IPS-18c (cell line): Measurements from ENCODE around the gene LRFN3.
"Not testable (repeated sequence)": the region's sequence is repeated elsewhere in the genome, so short reads cannot be mapped to it uniquely, and the experiment has no call there.

Source experiments
- H3K4me3 ChIP-seq: 2 replicates; pipeline ENCODE4 v1.7.0; 2013; ENCODE audit warnings: low read depth, mild to moderate bottlenecking, low read length, moderate library complexity; ENCODE audit not compliant: insufficient read depth
- H3K9me3 ChIP-seq: one replicate; pipeline ENCODE4 v1.6.1; 2013; ENCODE audit warnings: mild to moderate bottlenecking, low read length, moderate library complexity; ENCODE audit not compliant: control insufficient read depth, insufficient read depth

LRFN3 gene

DNA sequence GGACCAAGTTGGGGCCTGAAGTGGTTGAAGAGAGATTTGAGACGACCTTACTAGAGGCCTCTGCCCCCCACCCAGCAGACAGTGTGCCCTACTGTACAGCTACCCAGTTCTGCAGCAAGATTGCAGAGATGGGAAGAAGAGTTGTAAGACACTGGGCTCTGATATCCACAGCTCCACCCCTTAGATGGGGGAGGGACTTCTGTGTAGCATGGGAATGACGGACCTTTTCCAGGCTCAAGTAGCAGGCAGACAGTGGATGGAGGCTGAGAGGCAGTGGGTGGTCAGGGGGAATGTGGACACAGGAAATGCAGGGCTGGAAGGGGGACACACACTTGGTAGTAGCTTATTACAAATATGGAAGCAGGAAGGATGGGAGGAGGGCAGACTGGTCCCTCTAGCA lies 13.0 kb downstream of the LRFN3 start:
- no peaks in the 10 kb centered on the region for H3K9me3 ChIP-seq
- H3K4me3 ChIP-seq, result no peak overlapping the region

DNA sequence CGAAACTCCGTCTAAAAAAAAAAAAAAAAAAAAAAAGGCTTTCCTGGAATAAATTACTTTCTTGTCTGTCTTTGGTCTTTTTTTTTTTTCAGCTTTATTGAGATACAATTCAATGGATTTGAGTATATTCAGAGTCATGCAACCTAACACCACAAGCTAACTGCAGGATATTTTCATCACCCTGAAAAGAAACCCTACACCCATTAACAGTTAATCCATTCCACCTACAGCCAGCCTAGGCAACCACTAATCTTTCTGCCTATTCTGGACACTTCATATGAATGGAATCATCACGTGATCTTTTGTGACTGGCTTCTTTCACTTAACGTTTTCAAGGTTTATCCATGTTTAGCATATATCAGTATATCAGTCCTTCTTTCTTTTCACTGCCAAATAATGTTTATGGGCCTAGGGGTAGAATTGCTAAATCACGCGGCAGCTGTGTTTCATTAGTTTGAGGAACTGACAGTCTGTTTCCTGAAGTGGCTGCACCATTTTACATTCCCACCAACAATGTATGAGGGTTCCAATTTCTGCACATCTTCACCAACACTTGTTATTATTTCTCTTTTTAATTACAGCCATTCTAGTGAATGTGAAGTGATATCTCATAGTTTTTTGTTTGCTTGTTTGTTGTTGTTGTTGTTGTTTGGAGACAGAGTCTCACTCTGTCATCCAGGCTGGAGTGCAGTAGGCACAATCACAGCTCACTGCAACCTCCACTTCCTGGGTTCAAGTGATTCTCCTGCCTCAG lies 19.9 kb downstream of the LRFN3 start:
- H3K4me3 ChIP-seq, result no peak overlapping the region
- H3K9me3 ChIP-seq, result no peaks in the 10 kb centered on the region

DNA sequence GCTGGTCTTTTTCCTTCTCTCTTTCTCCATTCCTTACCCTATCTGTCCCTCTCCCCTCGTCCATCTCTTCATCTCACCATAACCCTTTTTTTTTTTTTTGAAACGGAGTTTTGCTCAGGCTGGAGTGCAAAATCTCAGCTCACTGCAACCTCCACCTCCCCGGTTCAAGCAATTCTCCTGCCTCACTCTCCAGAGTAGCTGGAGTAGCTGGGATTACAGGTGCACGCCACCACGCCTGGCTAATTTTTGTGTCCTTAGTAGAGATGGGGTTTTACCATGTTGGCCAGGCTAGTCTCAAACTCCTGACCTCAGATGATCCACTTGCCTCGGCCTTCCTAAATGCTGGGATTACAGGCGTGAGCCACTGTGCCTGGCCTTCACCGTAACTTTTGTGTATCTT lies 21.2 kb downstream of the LRFN3 start:
- not testable (repeated sequence) for H3K4me3 ChIP-seq, H3K9me3 ChIP-seq

DNA sequence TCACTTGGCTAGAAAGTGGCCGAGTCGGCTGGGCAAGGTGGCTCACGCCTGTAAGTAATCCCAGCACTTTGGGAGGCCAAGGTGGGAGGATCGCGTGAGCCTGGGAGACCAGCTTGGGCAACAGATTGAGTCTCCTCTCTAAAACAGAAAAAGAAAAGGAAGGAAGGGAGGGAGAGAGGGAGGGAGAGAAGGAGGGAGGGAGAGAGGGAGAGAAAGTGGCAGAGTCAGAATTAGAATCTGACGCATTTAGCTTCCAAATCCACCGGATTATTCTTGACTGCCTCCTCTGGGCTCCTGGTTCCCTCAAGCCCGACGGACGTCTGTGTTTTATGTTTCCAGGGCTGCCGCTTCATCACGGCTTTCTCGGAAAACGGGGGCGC lies 22.5 kb downstream of the LRFN3 start:
- H3K9me3 ChIP-seq, result no peaks in the 10 kb centered on the region
- H3K4me3 ChIP-seq, result peak overlapping the region; percentile 40; the same call in 1 of the 2 replicates

DNA sequence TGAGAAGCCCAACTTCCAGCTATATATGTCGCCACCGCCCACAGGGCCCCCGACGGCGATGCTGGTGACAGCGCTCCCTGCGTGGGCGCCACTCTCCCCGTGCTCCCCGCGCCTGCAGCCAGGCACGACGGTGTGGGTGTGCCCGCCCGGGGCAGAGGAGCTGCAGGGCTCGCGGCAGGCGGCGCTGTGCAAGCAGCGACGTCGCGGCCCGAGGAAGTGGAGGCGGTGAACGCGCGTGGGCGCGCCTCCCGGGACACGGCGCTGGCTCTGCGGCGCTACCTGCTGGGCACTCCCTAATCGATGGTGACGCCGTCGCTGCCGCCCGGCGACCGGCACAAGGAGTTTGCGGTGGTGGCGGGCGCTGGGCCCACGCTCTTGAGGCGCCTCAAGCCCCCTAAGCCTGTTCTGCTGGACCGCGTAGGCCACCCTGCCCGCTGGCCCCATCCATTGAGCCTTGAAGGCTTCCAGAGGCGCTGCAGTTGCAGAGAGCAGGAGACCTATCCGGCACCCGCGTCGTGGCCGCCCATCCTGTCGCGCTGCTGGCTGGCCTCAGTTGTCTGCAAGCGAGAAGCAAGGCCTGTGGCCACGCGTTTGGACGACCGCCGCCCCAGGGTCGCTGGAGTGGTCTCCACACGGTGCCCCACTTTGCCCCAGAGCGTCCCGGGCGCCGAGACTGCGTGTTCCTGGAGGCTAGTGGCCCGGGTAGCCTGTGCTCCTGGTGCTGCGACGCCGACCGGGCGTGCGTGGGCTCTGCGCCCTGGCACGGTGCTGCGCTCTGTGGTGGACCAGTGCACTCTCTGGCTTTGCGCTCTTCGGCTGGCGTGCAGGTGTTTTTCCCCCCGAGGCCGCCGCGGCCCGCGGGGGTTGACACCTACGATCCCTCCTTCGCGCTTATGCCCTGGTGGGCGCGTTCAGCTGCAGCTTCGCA lies 23.1 kb downstream of the LRFN3 start:
- Histone ChIP-seq H3K4me3 (peak overlapping the region; percentile 40), H3K9me3 (no peaks in the 10 kb centered on the region)

DNA sequence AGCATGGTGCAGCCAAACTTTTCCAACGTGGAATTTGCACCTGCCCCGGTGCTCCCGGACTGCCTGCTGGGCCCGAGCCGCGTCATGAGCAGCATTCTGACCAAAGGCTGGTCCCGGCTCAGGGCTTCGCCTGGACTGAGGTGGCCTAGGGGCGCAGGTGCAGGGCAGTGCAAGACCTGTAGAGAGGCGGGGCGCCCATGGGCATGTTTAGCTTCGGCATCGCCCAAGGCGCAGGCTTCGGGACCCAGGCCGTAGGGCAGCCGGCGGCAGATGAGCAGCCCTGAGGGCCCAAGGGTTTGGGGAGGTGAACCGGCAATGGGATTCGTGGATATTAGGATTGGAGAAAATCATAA lies 23.8 kb downstream of the LRFN3 start:
- Histone ChIP-seq H3K4me3 (no peak overlapping the region), H3K9me3 (no peaks in the 10 kb centered on the region)

DNA sequence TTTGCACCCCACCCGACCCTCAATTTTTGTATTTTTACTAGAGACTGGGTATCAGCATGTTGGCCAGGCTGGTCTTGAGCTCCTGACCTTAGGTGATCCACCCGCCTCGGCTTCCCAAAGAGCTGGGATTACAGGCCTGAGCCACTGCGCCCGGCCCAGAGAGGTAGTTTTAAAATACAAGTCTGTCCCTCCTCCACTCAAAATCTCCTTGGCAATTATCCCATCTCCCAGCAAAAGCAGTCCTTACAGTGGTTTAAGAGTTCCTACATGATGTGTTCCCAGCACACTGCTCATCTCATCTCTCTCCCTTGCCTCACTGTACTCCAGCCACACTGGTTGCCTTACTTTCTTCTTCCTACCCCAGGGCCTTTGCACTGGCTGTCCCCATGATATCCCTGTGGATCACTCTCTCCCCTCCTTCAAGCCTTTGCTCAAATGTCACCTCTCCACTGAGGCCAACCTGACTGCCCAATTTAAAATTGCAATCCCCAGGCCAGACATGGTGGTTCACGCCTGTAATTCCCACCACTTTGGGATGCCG lies 24.3 kb downstream of the LRFN3 start:
- no peak overlapping the region for H3K4me3 ChIP-seq

DNA sequence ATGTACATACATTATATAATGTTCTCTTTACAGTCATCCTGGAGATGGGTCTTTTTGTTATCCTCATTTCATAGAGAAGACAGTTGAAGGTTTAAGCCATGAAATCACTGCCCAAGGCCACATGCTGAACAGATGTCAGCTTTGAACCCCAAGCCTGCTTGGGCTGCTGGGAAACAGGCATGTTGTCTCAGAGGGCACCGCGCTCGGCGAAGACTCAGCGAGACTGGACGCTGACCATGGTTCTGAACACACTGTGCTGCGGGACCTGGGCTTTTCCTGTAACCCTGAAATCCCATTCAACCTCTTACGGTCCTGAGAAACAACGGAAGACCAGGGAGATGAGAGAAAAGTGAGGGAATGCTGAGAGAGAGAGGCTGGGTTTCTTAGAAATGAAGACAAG lies 27.3 kb downstream of the LRFN3 start:
- Histone ChIP-seq H3K4me3 (no peak overlapping the region), H3K9me3 (no peaks in the 10 kb centered on the region)

More for the DNA sequence above, 24.3 kb downstream of the LRFN3 start:
- H3K9me3 ChIP-seq, result no peaks in the 10 kb centered on the region

DNA sequence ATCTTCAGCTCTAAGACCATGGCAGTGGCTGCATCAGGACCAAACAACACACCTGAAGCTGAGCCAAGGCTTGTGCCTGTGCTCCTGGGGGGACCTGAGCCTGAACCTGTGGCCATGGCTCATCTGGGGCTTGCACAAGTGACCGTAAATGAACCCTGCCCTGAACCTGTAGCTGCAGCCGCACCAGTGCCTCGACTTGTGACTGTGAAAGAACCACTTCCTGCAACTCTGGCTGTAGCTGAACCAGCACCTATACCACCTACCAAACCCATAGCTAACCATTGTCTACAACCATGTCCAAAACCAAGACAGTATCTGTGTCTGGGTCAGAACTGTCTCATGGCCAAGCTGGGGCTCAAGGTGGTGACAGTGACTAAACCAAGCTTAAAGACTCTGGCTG lies 30.6 kb downstream of the LRFN3 start:
- Histone ChIP-seq H3K4me3 (no peak overlapping the region), H3K9me3 (no peaks in the 10 kb centered on the region)

DNA sequence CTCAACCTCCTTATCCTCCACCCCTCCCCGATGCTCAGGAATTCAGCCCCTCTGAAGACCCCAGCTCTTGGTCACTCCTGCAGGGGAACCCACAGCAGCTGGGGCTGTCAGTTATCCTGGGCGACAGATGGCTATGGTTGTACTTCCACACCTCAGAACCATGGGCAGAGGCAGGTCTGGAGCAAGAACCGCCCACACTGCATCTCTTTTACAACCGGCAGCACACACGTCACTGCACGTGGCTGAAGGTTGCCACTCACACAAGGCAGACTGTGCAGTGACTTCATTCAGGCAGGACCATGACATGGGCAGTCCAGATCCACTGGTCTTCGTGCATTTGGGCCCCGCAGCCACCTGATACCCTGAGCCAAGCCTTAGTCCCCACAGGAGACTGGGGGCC lies 37.3 kb downstream of the LRFN3 start:
- Histone ChIP-seq H3K4me3 (no peak overlapping the region), H3K9me3 (no peaks in the 10 kb centered on the region)

DNA sequence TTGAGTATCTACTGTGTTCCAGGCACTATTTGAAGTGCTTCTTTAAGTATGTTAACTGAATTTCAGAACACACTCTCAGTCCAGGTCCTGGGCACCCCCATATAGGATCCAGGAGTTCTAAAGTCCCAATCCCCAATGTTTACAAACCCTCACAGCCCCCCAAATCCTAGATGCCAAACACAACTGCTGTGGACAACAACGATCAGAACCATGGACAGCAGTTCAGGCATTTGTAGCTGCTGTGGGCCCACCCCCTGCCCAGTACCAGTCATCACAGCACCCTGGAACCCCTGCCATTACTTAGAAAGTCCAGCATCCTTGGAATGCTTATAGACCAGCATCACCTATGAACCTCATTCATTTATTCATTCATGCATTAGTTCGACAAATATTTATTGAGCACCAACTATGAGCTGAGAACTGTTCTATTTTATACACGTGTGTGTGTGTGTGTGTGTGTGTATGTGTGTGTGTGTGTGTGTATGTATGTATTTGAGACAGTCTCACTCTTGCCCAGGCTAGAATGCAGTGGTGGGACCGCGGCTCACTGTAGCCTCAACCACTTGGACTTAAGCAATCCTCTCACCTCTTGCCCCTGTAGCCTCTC lies 39.5 kb downstream of the LRFN3 start:
- Histone ChIP-seq H3K9me3 (no peaks in the 10 kb centered on the region), H3K4me3 (no peak overlapping the region)

DNA sequence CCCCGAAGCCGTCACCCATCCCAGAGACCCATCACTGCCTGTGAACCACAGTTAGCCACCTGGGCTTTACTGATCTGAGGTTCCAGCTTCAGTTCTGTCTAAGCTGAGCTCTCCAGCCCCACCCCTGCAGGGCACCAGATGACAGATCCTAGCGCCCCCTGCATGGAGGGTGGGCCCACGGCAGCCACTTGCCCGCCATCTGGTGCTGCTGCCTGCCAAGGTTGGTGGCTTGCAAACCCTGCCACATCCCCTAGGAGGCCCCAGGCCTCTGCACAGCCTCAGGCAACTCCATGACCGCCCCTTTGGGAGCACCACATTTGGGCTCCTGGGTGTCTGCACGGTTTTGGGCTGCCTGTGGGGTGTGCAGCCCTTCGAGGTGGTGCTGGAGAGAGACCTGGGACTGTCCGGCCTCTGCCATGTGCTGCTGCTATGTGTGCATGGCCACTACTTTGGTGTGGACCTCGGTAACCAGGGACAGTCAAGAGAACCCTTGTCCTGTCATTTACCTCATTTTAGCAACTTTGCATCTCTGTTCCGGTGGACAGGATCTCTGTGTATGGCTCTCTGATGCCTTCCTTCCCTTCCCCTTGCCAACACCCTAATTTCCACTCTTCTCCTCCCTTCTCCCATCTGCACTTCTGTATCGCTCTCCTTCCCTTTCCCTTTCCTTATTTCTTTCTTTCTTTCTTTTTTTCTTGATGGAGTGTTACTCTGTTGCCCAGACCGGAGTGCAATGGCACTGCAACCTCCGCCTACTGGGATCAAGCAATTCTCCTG lies 41.5 kb downstream of the LRFN3 start:
- H3K9me3 ChIP-seq, result no peaks in the 10 kb centered on the region
- no peak overlapping the region for H3K4me3 ChIP-seq

DNA sequence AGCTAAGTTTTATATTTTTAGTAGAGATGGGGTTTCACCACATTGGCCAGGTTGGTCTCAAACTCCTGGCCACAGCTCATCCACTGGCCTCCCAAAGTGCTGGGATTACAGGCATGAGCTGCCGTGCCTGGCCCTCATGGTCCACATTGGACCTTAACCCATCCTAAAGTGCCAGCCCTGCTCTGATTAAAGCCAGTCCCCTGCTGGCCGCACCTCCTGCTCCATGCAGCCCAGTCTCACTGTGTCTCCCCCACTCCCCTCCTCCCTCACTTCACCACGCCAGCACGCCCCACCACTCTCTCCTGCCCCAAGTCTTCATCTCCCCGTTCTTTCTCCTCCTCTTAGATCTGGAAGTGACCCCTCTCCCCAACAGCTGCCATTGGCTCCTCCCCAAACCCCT lies 42.1 kb downstream of the LRFN3 start:
- Histone ChIP-seq H3K4me3 (no peak overlapping the region), H3K9me3 (no peaks in the 10 kb centered on the region)

DNA sequence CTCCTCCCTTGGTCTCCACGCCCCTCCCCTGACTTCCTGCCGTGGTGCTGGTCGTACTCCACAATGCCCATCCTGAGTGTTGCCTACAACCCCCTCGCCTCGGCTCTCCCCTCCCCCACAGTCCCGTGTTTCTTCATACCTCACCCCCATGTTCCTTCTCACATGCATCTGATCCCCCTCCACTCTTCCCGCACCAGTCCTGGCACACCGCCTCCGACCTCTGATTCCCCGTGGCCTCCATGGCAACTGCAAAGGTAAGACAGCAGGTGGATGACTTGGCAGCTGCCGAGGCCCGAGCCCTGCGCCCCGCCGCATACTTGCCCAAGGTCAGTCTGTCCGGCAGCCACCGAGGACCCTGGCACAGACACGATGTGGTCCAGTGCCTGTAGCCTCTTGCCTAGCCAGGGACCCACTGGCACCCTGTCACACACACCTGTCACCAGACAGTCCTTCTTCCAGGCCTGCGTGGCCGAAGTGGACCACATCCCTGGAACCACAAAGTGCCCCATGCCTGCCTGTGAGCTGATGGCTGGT lies 42.7 kb downstream of the LRFN3 start:
- H3K9me3 ChIP-seq, result no peaks in the 10 kb centered on the region

DNA sequence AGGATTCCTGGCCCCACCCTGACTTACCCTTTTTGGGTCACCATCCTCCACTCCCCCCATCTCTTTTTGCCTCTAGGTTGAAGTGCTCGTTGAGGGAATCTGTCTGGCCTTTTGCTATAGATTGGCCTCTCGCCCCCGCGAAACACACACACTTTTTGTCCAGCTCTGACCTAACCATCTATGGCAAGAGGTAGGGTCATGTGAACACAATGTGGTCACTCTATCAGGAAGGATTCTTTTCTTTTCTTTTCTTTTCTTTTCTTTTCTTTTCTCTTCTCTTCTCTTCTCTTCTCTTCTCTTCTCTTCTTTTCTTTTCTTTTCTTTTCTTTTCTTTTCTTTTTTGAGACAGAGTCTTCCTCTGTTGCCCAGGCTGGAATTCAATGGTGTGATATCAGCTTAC lies 44.8 kb downstream of the LRFN3 start:
- not testable (repeated sequence) for H3K9me3 ChIP-seq, H3K4me3 ChIP-seq

More for the DNA sequence above, 42.7 kb downstream of the LRFN3 start:
- H3K4me3 ChIP-seq, result no peak overlapping the region

DNA sequence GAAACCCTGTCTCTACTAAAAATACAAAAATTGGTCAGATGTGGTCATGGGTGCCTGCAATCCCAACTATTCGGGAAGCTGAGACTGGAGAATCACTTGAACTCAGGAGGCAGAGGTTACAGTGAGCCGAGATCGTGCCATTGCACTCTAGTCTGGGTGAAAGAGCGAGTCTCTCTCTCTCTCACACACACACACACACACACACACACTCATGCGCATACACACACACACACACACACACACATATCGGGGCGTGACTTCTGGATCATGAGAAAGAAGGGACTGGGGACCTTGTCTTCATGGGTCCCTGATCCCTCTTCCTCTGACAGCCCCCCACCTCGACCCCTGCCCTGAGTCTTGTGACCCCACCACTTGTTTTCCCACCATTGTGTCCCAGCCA lies 47.0 kb downstream of the LRFN3 start:
- no peak overlapping the region for H3K4me3 ChIP-seq
- H3K9me3 ChIP-seq, result no peaks in the 10 kb centered on the region

DNA sequence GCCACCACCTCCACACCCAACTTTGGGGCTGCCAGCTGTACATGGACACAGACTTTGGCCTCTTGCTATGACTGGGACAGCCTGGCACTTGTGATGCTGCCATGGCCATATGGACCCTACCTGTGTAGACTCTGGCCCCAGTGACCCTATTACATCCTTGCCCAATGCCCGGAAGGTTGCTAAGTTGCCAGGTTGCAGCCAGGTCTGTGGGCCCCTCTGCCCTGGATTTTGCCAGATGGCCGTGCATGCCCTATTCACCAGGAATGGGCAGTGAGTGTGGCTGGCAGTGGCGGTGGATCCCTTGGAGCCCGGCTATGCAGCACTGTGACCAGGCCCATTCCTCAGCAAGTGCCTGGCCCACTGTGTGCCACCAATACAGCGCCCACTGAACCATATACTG lies 49.9 kb downstream of the LRFN3 start:
- H3K4me3 ChIP-seq, result no peak overlapping the region
- H3K9me3 ChIP-seq, result peaks cover 2% of the 10 kb centered on the region
